ENCODE data around the gene PRR29.
"Not testable (repeated sequence)": the region's sequence is repeated elsewhere in the genome, so short reads cannot be mapped to it uniquely, and the experiment has no call there.

PRR29 gene

DNA sequence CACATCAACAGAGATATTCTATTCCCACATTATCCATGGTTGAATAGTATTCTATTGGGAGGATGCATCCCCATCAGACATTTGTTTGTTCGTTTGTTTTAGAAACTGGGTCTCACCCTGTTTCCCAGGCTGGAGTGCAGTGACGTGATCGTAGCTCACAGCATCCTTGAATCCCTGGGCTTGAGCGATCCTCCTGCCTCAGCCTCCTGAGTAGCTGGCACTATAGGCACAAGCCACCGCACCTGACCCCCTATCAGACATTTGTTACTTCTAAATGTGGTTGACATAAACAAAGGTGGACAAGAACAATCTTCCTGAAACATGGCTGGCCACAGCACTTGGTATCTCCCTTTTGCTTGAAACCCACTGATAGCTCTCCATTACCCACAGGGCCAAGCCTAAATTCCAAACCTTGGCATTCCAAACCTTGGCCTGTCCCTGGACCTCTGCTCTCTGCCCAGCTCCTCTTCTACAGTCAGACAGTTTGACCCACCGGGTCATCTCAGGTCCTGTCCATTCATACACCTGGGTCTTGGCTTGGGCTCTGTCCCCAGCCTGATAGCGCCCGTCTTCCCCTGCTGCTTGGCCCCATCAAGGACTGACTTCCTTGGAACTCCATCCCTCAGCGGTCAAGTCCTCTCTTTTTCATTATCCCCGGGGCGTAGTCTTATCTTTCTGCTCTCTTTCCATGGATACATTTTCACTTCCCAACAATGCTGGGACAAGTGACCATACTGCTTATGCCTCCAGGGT, 1.5 kb upstream of the PRR29 start:
- no peak for DNase-seq (ENCODE audit: low spot score)

DNA sequence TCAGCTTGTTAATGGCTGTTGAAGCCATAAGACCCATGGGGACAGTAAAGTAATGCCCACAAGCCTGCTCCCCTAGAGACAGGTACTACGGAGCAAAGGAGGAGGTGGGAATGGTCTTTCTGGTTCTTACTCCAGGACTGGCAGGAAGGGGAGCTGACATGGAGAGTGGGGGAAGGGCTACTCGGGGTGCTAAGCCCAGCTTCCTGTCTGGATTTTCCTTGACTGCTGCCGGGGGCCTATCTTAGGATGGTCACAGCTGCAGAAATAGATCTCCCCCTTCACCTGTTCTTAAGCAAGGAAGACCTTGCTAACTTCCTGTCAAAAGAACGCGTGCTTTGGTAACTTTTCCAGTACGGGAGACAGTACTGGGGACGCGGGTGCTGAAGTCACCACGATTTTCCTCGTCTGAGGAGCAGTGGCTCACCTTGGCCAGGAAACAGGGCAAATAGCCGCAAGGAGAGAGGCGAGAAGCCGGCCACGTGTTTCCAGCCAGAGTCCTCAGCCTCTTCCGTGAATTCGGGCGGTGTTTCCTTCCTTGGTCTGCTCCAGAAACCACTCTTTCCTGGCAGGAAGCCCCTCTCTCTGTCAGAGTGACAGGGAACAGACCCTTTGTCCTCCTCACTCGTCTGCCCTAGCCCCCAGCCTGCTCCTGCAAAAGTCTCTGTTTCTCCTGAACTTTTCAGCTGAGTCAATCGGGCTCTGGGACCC, 656 bp upstream of the PRR29 start:
- no peak for DNase-seq (ENCODE audit: low spot score)

DNA sequence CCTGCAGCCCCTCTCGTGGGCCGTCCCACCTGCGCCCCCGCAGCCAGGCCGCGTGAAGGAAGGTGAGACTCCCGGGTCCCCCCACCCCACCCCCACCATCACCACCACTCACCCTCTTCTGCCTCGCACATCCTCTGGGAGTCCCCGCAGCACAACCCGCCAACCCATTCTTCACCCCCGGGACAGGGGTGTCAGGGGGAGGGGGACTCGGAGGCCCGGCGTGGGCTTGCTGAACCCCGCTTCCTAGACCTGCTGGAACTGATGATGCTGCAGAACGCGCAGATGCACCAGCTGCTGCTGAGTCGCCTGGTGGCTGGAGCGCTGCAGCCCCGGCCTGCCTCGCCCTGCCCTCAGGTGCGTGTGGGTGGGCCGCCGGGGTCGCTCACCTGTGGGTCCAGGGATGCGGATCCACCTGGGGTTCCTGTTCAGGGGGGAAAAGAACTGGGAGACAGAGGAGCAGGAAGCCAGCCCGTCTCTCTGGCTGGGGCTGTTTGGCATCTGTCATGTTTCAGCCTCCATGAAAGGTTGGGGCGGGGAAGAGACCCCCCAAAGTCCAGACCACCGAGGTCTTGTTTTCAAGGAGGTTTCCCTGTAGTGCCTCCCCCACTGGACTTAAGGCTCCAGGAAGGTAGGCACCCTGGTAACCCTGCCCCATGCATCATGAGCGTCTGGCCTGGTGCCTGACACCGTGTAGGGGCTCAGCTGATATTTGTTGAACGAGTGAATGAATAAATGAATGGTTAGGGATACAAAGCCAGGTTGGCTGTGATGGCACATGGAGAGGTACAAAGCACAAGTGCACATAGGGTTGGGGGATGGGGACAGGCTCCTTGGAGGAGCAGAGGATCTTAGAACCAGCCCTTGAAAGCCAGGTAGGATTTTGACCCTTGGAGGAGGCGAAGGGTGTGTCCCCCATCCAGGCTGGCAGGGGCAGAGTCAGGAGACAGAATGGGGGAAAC, 849 bp downstream of the PRR29 start:
- no peak for DNase-seq (ENCODE audit: low spot score)

DNA sequence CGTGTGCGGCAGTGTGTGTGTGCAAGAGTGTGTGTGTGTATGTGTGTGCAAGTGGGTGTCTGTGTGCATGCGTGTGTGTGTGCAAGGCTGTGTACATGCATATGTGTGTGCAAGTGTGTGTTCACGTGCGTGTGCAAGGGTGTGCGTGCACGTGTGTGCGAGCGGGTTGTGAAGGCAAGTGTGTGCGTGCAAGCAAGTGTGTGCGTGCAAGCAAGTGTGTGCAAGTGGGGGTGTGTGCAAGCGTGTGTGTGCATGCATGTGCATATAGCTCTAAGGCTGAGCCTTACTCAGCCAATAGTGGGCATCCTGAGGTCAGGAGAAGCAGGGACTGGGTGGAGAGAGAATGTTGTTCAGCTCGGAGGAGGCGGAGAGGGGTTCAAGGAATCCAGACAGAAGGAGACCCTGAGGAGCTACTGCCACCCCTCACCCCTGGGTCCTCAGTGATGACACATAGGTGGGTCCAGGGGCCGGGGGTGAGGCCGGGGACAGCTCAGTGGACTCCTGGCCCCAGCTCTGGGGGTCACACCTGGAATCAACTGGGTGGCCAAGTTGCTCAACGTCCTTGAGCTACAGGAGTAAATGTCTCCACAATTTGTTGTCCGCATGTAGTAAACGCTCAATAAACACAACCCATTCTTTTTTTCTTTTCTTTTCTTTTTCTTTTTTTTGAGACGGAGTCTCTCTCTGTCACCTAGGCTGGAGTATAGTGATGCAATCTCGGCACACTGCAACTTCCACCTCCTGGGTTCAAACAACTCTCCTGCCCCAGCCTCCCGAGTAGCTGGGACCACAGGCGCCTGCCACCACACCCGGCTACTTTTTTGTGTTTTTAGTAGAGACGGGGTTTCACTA, 1.8 kb downstream of the PRR29 start:
- DNase-seq (ENCODE audit: low spot score): no peak

DNA sequence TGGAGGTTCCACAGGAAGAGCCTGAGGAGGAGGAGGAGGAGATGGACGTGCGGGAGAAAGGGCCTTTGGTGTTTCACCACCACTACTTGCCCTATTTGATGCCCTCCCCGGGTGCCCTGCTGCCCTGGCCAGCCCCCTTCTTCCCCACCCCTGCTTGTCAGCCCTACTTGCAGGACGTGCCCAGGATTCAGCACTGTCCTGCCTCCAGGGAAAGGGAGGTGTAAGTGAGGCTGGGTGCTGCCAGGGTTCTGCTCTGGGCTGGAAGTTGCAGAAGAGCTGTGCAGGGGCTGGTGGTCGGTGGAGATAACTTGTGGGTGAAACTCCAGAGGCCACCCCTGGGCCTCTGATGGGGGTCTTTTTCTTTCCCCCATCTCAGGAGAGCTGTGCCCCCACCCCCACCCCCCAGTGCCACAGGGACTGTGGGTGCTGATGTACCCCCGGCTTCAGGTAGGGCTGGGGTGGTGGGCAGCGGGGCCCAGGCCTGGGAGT, 3.0 kb downstream of the PRR29 start:
- no peak for DNase-seq (ENCODE audit: low spot score)

DNA sequence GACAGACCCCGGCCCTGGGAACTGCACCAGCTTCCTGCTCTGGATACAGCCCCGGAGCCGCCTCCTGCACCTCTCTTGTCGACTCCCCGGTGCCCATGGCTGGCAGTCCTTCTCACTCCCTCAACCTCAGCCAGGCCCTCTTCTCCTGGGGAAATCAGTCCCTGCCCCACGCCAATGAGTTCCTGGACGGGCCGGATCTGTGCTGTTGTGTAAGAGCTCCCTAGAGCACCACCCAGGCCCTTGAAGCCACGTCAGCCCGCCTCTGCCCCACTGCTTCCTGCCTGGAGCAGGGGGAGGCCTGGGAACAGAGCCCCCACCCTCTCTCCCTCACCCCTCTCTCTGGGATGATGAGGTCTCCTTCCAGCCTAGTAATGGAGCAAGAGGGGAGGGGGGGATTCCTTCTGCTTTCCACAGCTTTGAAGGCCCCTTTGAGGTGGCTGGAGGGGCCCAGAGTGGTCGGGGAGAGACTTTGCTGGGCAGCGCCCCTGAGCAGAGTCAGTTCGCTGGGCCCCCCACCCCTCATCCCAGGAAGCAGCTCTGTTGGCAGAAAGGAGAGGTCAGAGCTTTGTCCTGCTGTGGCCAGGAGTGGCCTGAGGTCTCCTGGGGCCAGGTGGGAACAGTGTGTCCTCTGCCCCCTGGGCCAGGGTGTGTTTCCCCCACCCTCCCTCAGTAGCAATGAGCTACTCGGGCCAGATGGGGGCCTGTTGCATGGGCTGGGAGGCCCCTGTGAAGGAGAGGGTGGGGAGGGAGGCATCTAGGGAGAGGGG, 3.8 kb downstream of the PRR29 start:
- no peak for DNase-seq (ENCODE audit: low spot score)

DNA sequence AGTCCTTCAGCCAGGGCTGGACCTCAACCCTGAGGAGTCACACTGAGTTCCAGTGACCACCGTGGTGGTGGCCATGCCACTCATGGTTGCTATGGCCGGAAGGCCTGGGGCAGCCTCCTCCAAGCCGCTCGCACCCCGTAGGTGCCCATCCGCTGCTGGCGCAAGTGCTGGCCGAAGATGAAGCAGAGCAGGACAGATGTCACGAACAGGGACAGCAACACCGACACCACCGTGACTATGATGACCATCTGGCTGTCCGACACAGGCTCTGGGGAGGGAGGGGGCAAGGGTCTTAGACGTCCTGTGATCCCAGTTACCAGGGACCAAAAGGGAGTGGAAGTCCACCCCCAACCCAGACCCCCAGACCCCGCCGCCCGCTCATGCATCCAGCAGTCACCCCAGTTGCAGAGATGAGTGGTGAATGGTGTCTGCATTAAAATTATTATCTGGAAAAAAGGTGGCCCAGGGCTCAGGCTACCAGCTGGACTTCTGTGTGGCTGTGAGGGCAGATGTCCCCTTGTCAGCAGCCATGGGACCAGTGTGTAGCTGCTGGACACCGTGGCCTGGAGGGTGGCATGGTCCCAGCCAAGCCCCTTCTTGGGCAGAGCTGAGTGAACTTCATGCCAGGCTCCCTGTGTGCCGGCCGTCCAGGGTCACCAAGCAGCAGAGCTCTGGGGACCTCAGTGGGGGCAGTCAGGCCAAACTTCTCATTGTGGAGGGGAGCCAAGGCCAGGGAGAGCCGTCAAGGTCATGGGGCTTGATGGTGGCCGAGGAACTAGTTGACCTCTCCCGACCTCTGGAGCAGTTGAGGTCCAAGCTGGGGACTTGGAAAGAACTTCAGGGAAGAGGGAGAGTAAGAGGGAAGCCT, 4.7 kb downstream of the PRR29 start:
- DNase-seq (ENCODE audit: low spot score): no peak

DNA sequence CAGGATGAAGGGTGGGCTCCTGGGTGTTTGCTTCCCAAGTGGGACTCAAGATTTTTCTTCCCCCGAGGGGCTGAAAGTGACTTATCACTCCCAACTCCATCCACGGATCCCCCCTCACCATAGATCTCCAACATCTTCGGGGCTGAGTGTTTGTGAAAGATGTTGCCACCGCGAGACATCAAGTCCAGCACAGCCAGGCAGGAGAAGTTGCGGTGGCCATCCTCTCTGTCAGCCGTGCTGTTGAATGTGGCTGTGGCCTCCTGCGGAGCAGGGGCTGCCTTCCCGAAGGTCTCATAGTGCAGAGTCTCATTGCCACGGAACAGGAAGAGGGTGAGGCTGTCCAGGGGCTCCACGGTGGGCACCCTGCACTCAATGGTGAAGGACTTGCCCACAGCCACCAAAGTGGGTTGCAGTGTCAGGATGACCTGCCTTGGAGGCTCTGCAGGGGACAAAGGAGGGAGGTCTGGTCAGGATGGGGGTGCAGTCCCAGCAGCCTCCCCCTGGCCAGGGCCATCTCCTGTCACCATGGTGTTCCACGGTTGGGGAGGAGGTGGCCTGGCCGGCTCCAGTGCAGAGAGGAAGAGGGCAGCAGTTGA, 5.5 kb downstream of the PRR29 start:
- no peak for DNase-seq (ENCODE audit: low spot score)

DNA sequence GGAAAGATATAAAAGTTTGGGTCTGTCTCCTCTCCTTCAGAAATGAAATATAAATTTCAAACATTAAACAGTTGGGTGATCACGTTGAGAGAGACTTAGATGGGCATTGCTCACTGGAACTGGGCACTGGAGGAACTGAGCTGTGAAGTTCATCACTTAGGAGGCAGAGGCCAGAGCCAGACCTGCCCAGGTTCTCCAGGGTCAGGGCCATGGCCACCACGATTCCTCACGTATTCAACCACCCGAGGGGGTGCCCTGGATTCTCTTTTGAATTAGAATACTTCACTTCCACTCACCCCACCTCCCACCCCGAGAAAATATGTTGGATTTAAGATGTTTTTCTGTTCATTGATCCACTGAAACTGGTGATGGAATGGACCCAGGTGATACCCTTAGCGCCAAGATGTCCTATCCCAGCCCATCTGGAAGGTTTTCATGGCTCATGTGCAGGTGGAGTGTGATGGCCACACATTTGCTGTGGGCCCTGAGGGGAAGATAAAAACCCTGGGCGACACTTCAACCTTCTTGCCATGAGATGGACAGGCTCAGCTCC, 6.1 kb downstream of the PRR29 start:
- DNase-seq (ENCODE audit: low spot score): no peak

DNA sequence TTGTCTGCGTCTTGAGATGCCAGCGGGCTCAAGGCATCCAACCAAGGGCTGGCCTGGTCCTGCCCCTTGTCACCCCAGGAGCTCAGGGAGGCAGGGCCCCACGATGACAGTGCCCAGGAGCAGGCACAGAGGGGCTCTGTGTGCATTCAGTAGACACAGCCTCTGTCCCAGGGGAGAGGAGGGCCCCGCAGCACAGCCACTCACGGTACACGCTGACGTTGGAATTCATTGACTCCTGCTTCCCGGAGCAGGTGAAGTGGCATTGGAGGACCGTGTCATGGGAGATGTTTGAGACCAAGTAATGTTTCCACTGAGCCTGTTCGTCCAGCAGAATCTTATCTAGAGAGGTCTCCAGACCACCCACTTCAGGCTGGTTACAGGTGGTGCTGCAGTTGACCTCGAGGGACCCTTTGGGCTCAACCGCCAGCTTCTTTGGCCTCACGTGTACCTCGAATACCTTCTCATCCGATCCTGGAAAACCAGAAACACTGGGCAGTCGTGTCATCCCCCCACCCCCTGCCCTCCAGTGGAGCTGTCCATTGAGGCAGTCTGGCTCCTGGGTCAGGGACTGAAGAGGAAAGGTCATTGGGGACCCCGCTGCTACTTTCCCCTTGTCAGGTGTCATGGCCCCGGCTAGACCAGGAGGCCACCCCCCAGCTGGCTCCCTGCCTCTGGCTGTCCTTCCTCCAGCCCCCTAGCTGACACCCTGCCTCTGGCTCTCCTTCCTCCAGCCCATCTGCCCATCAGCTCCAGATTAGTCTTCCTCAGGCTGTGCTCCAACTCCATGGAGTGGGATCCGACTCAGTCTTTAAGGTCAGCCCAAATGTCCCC, 7.0 kb downstream of the PRR29 start:
- no peak for DNase-seq (ENCODE audit: low spot score)

DNA sequence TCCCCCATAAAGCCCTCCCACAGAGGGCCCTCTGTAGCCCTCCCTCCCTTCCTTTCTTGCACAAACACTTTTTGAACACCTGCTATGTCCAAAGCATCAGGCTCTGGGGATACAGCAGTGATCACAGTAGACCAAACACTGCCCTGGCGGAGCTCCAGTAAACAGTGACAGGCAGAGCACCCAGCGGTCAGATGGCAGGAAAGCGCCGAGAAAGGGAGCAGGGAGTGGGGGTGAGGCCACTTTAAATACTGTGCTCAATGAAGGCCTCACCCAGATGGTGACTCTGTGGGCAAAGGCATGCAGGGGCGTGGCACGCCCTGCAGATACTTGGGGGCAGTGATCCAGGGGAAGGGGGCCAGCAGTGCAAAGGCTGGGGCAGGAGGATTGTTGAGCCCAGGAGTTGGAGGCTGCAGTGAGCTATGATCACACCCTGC, 7.6 kb downstream of the PRR29 start:
- DNase-seq (ENCODE audit: low spot score): no peak

DNA sequence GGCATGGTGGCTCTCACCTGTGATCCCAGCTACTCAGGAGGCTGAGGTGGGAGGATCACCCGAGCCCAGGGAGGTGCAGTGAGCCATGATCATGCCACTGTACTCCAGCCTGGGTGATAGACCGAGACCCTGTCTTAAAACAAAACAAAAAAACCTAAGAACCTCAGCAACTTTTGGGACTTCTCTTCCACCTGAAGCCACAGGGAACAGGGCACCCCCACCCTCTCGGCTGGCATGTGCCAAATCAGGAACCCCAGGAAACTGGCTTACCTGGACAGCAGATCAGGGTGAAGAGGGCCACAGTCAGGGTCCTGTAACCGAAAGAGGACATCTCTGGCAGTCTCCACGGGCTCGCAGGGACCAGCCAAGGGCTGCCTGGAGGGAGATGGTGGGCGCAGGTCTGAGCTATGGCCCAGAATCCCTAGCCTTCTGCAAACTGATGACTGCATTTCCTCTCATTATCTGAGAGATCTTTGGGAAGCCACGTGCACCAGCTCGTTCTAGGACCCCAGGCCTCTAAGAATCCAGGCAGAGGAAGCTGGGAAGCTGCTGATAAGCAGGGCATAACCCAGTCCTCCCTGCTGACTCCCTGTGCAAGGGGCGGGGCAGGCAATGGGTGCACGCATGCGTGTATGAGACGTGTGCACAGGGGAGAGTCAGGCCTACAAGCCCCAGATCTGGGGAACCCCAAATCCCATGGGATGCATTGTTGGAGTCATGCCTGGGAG, 8.4 kb downstream of the PRR29 start:
- DNase-seq (ENCODE audit: low spot score): peak; percentile 81

DNA sequence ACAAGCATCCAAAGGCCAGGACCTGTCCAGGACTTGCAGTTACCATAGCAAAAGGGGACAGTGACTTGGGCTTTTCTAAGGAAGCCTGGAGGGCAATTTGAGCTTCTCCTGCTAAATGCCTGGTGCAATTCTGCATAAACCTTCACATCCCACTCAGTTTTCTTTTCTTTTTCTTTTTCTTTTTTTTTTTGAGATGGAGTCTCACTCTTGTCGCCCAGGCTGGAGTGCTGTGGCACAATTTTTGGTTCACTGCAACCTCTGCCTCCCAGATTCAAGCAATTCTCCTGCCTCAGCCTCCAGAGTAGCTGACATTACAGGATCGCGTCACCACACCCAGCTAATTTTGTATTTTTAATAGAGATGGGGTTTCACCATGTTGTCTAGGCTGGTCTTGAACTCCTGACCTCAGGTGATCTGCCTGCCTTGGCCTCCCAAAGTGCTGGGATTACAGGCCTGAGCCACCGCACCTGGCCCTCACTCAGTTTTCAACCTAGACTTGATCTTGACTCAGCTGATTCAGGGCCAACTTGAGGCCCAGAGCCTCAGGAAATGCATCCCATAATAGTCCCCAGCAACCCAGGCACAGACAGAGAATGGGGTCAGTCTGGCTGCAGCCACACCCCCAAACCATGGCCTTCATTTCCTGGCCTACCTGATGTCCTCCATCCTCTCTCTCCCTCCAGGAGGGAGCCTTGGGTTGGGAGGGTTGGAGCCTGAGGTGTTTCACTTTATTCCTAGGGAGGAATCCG, 9.1 kb downstream of the PRR29 start:
- not testable (repeated sequence) for DNase-seq (ENCODE audit: low spot score)

DNA sequence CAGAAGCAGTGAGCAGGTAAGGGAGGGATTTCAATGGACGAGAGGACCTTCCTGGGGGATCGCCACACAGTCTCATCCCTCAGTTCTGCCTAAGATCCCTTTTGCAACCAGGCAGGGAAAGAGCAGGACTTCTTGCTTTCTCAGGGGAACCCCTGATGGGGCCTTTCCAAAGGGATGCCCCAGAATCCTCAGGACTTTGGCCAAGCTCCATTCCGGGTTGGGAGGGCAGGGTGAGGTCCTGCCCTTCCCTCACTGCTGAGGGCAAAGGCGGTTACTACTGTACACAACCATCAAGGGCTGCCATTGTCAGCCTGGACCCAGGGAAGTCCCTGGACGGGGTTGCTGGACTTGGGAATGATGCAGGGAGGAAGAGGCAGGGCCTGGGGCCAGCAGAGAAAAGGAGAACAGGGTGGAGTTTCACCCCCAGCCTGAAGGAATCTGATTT, 9.7 kb downstream of the PRR29 start:
- no peak for DNase-seq (ENCODE audit: low spot score)

DNA sequence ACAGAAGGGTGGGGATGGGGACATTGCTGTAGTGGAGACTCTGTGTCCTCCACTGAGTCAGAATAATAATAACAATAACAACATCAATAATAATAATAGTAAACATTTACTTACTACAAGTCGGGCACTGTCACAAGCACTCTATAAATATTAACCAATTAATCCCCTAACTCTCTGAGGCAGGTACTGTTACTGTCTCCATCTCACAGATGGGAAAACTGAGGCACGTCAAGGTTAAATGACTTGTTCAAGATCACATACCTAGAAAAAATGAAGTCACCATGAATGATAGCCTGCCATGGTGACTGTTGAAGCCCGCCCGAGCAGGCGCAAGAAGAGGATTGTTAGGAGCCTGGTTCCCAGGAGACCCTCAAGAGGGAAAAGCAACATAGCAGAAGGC, 10.2 kb downstream of the PRR29 start:
- no peak for DNase-seq (ENCODE audit: low spot score)

DNA sequence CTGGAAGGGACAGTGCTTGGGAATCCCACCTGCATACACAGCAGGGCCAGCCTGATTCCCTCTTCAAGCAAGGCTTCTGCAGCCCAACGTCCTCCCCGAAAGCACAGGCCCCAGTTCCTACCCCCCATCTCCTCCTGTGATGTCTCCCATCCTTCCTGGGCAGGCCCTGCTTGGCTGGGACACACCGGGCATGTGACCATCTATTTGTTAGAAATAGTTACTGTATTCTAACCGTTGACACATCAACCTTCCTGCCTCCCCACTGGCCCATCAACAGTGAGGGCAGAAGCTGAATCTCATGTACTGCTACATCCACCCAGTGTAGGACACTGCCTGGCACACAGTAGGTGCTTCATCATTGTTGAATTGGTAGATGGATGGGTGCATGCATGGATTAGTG, 10.7 kb downstream of the PRR29 start:
- no peak for DNase-seq (ENCODE audit: low spot score)

All from SK-N-DZ (cell line).